ENCODE measurements around the gene ABCA3.
"Not testable (repeated sequence)": the region's sequence is repeated elsewhere in the genome, so short reads cannot be mapped to it uniquely, and the experiment has no call there.

ABCA3 gene

DNA sequence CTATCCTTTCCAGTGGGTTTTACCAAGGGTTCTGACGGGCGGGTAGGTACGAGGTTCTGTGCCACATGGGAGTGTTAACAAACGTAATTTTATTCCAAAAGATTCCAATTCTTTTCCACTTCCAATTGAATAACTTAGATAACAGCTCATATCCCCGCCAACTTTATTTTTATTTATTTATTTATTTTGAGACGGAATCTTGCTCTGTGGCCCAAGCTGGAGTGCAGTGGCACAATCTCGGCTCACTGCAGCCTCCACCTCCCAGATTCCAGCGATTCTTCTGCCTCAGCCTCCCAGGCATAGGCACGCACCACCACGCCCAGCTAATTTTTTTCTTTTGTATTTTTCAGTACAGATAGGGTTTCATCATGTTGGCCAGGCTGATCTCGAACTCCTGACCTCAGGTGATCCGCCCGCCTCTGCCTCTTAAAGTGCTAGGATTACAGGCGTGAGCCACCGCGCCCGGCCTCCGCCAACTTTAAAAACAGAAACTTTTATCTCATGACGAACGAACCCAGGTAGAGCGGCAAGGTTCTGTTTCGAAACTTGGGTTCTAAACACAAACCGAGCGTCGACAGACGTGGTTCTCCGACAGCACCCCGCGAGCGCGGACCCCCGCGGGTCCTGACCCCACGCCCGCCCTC, 89.8 kb downstream of the ABCA3 start:
- DNase-seq: peak; percentile 38

DNA sequence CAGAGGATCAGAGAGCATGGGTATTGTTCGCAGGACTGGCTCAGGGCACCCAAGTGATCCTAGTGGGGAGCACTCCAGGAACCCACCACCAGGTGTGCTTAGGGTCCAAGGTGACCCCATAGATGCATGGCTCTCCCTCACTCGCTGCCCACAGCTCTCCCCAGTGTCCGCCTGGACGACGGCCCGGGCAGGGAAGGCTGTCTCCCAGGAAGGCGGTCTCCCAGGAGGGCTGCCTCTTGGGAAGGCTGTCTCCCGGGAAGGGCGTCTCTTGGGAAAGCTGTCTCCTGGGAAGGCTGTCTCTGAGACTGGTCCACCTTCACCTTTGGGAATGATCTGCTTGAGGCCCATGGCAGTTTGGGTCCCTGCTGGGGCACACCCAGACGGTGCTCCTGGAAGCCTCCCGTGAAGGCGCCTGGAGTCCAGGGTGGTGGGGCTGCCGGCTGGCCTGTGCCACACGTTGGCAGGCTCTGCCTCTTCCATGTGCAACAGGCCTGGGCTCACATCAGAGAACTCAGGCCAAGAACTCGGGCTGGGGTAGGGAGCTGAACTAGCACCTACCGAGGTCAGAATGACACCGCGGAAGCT, 94.1 kb downstream of the ABCA3 start:
- DNase-seq: no peak

DNA sequence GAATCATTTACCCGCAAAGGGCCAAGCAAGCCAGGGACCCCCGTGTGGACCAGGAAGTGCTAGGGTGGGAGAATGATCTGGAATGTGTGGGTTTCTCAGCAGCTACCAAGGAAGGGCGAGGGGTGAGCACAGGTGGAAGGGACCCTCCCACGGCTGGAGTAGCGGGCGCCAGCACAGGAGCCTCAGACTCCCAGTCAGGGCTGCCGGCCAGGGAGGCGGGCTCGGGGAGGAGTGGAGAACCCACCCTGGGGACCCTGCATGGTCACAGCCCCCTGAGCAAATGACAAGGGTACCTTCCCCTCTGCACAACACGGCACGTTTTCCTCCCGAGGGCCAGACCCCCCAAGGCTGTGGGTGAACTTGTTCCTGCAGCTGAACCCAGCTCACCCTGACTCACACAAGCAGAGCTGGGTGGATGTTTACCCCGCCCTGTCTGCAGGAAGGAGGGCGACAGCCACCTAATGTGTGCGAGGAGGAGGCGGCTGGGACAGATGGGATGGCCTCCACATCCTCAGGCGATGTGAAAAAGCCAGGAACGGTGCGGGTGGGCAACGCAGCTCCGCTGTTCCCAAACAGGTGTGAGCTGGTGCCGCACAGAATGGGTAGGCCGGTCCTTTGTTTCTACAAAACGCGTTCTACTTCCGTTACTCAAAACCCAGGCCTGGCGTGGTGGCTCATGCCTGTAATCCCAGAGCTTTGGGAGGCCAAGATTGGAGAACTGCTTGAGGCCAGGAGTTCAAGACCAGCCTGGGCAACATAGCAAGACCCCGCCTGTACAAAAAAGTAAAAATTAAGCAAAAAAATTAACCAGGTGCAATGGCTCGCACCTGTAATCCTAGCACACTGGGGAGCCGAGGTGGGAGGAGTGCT, 95.4 kb downstream of the ABCA3 start:
- no peak for DNase-seq

DNA sequence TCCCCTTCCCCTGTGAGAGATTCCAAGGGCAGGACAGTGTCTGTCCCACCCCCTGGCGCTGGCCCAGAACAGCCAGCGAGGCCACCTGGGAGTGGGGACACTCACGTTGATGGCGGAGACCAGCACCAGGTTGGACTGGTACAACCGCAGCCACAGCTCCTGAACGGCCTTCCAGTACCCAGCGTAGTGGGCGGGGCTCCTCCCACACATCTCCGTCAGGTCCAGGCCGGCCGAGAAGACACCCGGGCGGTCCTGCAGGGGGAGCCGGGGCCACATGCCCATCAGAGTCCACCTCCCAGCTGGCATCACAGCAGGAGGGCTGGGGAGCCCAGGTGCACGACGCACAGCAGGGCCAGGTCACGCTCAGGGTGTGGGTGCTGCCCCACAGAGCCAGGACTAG, 96.2 kb downstream of the ABCA3 start:
- DNase-seq: no peak

DNA sequence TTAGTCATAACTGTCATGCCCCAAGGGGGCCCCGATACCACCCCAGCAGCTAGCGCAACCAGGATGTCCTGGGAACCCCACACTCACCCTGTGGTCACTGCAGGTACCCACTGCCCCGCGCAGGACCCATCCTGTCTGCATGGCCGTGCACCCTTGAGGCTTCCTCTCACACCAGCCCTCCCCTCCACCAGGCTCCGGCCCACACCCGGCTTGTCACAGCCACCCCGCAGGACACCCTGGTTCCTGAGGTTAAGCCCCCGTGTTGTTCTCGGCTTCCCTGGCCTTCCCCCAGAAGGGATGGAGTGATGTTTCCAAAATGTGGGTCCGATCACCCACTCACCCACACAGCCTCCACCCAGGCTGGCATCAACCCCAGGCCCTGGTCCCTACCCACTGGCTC, 96.7 kb downstream of the ABCA3 start:
- DNase-seq: no peak

DNA sequence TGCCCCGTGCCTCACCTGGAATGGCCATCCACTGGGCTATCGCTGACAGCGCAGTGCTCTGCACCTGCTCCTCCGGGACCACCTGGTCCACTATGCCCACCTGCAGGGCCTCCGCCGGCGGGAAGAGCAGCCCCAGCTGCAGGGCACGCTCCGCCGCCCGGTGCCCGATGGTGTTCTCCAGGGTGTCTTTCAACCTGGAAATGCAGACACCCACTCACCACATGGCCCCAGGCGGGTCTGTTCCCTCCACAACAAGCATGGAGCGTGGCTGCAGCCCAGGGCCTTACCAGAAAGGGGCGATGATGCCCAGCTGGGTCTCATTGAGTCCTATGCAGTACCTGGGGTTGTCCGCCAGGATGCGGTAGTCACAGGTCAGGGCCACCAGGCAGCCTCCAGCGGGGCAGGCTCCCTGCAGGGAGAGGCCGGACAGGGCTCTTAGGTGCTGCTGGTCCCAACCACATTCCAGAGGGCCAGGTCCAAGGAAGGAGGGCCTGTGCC, 97.4 kb downstream of the ABCA3 start:
- no peak for DNase-seq

DNA sequence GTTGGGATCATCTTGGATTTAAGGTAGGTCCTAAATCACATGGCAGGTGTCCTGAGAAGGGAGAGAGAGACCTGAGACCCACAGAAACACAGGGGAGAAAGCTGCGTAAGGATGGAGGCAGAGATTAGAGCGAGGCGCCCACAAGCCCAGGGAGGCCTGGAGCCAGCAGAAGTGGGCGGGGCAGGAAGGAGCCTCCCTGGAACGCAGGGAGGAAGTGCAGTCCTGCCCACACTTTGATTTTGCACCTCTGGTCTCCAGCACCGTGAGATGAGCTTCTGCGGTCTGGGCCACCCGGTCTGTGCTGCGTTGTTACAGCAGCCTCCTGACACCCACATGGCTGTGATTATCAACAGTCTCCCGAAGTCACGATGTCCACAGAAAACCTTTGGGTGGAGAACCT, 97.9 kb downstream of the ABCA3 start:
- no peak for DNase-seq

DNA sequence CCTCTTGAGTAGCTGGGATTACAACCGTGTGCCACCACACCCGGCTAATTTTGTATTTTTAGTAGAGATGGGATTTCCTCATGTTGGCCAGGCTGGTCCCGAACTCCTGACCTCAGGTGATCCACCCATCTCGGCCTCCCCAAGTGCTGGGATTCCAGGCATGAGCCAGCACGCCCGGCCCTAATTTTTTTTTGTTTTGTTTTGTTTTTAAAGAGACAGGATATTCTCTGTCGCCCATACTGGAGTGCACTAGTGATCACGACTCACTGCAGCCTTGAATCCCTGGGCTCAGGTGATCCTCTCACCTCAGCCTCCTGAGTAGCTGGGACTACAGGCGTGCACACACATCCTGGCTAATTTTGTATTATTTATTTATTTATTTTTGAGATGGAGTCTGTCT, 100.2 kb downstream of the ABCA3 start:
- DNase-seq: not testable (repeated sequence)

DNA sequence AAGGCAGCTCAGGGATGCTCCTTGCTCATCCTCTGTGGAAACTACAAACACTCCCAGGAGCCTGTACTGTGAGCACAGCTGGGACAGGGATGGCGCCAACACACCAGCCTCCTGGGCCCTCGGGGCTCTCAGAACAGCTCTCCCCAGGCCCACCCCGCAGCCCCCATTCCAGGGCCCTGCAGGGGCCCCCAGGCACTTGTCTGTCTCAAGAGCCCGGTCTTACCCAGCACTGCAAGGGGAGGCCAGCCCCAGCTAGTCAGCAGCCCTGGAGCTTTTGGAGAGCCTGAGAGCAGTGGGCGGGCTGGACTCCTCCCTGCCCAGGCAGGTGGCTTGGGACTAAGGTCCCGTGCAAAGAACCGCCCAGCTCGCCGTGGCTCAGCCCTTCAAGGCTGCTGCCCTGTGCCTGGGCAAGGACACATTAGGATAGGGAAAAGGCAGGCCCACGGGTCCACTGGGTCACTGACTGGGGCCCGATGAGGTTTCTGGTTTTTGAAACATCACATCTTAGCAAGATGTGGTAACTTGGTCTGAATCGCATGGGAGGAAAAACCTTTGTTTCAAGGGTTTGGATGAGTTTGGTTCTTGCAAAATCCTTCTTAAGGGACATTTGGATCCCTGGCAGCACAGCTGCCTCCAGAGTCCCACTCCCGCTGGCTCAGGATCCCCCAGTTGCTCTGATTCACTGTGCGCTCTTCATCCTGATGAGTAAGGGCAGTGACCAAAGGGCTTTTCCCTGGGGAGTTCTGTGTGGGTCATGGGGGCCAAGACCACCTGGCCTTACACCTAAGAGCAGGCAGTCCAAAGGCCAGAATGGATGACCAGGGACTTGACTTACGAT, 101.5 kb downstream of the ABCA3 start:
- no peak for DNase-seq

DNA sequence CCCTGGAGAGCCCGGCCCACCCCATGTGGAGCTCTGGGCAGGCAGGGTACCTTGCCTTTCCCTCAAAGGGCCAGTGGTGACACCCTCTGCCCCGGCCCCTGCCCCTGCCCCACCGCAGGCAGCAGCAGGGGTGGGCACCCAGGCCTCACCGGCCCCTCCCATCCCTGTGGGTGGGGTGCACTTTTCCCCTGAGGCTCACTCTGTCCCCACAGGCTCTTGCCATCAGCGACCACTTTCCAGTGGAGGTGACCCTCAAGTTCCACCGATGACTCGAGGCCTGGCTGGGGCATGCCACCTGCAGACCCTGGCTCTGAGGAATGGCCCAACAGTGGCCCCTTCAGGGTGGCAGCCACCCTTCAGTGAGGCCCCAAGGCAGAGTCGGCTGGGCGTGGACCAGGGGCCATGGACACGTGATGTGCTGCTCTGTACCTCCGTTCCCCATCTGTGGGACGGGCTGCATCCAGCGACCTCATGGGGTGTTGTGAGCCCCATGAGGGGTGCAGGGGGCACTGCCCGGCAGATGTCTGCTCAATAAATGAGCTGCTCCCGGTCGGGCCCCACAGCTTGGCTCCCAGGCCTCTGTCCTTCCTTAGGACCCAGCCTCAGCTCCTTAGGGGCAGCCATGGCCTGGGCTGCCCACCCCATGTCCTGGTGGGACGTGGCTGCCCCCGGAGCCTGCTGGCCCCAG, 102.2 kb downstream of the ABCA3 start:
- no peak for DNase-seq

DNA sequence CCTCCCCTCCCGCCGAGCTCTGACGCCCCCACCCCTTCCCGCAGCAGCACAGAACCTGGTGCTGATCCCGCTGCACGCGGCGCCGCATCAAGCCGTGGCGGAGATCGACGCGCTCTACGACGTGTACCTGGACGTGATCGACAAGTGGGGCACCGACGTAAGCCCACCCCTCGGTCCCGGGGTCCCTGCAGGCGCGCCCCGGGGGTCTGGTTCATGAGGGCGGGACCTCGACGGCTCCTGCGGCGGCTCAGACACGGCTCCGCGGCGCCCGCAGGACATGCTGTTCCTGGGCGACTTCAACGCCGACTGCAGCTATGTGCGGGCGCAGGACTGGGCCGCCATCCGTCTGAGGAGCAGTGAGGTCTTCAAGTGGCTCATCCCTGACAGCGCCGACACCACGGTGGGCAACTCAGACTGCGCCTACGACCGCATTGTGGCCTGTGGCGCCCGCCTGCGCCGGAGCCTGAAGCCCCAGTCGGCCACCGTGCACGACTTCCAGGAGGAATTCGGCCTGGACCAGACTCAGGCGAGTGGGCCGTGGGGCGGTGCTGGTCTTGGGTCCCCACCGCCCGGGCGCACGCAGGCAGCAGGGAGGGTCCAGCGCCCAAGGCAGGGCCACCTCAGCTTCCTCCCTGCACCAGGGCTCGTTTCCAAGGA, 102.9 kb downstream of the ABCA3 start:
- no peak for DNase-seq

DNA sequence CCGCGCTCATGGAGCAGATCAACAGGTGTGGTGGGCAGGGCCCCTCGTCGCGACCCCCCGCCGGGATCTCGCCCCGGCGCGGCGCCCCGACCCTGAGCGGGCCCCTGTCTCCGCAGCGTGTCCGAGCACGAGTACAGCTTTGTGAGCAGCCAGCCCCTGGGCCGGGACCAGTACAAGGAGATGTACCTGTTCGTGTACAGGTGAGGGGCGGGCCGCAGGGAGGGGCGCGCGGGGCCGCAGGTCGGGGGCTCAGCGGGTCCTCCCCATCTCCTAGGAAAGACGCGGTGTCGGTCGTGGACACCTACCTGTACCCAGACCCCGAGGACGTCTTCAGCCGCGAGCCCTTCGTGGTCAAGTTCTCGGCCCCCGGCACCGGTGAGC, 103.4 kb downstream of the ABCA3 start:
- DNase-seq: no peak

DNA sequence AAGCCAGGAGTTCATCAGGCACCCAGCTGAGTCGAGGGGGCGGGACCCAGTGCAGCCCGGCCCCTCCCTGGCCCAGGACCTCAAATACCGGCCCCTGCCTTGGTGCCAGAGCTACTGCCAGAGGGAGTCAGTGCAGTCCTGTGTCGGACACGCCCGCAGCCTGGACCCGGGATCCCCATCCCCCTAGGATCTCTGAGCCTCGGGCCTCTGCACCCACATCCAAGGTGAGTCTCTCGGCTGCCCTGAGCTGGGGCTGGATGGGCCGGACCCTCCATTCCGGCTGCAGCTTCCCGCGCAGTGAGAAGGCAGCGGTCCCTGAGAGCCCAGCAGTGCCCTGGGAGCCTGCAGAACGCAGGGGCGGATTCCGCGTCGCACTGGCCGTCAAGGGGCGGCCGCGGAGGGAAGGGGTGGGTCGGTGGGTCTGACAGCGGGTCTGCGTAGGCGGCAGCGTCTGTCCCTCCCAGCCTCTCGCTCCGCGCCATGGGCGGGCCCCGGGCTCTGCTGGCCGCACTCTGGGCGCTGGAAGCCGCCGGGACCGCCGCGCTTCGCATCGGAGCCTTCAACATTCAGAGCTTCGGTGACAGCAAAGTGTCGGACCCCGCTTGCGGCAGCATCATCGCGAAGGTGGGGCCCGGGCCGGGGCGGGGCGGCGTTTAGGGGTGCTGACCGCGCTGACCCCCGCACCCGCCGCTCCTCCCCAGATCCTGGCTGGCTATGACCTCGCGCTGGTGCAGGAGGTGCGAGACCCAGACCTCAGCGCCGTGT, 104.0 kb downstream of the ABCA3 start, which contains the start of gene DNASE1L2:
Gene DNASE1L2 (plus strand): TSS at position 108 of the 765 bp plus-strand sequence. CDS start 373 bp downstream, at position 481.
- peak; percentile 34 for DNase-seq

DNA sequence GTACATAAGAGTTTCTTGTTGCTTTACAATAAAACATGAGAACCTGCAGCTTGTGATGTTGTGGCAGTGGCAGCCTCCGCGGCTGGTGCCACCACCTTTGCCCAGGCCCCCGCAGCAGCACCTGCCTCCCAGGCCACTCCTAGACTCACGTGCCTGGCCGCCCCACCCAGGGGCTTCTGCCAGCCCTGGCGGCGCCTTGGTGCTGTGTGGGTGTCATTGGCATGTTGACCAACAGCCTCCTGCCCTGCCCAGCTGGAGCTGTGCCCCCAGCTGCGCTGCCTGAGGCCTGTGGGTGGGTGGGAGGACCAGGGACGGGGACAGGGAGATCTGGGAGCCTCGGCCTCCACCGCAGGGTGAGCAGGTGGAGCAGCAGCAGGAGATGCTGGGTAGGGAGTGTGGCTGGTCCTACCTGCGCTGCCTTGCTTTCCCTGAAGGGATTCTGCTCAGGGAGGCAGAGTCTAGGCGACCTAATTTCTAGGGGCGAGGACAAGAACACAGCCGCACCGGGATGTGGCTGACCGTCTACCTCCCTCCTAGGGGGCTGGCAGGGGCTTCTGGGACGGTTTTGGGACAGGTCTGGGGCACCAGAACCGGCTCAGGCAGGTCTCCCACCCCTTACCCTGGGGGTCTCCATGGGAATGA, 104.7 kb downstream of the ABCA3 start:
- no peak for DNase-seq

DNA sequence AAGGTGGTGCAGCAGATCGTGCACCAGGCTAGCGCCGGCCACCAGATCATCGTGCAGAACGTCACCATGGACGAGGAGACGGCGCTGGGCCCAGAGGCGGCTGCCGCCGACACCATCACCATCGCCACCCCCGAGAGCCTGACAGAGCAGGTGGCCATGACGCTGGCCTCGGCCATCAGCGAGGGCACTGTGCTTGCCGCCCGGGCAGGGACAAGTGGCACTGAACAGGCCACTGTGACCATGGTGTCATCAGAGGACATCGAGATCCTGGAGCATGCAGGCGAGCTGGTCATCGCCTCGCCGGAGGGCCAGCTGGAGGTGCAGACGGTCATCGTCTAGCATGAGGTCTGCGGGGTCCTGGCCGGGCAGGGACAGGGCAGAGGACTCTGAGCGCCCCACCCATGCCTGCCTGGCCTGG, 105.3 kb downstream of the ABCA3 start:
- no peak for DNase-seq

DNA sequence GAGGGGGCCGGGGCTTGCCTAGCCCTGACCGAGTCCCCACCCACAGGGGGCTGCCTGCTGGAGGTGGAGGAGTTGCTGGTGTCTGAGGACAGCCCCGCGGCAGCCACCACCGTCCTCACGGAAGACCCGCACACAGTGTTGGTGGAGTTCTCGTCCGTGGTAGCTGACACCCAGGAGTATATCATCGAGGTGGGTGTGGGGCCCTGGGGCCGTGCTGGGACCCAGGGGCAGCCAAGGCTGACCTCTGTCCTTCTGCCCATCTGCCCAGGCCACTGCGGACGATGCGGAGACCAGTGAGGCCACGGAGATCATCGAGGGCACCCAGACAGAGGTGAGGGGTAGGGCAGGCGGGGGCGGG, 105.7 kb downstream of the ABCA3 start:
- DNase-seq: no peak

DNA sequence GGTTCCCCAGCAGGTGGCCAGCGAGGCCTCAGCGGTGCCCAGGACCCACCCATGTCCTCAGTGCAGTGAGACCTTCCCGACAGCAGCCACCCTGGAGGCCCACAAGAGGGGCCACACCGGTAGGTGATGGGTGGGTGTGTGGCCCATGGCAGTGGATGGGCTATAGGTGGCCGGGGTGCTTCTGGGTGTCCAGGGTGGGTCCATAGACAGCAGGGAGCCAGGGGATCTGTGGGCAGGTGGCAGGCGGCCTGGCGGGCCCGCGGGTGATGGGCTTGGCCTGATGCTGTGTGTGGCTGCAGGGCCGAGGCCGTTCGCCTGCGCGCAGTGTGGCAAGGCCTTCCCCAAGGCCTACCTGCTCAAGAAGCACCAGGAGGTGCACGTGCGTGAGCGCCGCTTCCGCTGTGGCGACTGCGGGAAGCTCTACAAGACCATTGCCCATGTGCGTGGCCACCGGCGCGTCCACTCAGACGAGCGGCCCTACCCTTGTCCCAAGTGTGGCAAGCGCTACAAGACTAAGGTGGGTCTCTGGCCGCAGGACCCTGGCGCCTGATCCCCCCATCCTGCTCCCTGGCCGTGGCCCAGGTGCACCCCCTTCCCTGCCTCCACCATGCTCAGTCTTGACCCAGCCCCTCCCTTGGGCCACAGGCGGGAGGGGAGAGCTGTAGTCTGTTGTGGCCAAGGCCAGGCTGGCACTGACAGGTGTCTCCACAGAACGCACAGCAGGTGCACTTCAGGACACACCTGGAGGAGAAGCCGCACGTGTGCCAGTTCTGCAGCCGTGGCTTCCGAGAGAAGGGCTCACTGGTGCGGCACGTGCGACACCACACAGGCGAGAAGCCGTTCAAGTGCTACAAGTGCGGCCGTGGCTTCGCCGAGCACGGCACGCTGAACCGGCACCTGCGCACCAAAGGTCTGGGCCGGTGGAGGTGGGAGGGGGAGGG, 106.4 kb downstream of the ABCA3 start:
- DNase-seq: no peak

DNA sequence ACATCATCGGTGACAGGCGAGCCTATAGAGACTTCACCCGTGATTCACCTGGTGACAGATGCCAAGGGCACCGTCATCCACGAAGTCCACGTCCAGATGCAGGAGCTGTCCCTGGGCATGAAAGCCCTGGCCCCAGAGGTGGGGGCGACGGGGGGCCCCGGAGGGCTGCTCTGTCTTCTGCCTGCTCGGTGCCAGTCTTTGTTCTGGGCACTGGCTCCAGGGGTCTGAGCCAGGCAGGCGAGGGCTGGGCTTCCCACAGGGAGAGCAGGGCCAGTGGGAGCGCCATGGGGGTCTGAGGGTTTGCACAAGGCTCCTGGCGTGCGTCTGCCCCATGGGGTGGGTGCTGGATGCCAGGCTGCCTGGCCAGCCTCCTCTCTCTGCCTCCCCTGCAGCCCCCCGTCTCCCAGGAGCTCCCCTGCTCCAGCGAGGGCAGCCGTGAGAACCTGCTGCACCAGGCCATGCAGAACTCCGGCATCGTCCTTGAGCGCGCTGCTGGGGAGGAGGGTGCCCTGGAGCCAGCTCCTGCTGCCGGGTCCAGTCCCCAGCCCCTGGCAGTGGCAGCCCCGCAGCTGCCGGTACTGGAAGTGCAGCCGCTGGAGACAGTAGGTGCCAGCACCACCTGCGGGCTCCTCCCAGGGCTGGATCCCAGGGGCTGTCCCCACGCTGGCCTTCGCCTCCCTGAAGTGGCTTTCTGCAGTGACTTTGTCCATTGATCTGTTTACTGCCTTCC, 107.3 kb downstream of the ABCA3 start:
- no peak for DNase-seq
